H9 (cell line): Measurements from ENCODE around the gene WDR81. TPM values are rescaled to one million over a fixed set of nuclear protein-coding genes. Genes with fewer than 3 reads are reported as not detected.

ENCODE experiments used
- DNase-seq: peaks from one replicate; pipeline ENCODE4 v3.0.0-alpha.2; 2017
- H2AFZ ChIP-seq: one replicate; pipeline ENCODE4 v1.6.1; 2013; ENCODE audit warnings: mild to moderate bottlenecking, low read length, control low read depth, moderate library complexity
- H2AK5ac ChIP-seq: 2 replicates; pipeline ENCODE4 v1.6.1; 2013; ENCODE audit warnings: low read length, control low read depth, mixed read lengths; ENCODE audit not compliant: insufficient read length
- H2BK120ac ChIP-seq: one replicate; pipeline ENCODE4 v1.6.1; 2013; ENCODE audit warnings: low read depth, mild to moderate bottlenecking, low read length, control low read depth, inconsistent platforms; ENCODE audit not compliant: poor library complexity, severe bottlenecking
- H2BK12ac ChIP-seq: 2 replicates; pipeline ENCODE4 v1.6.1; 2013; ENCODE audit warnings: low read length, control low read depth, mixed read lengths, low read depth; ENCODE audit not compliant: insufficient read length
- H2BK15ac ChIP-seq: 2 replicates; pipeline ENCODE4 v1.6.1; 2013; ENCODE audit warnings: low read depth, low read length, control low read depth
- H2BK20ac ChIP-seq: one replicate; pipeline ENCODE4 v1.6.1; 2013; ENCODE audit warnings: low read depth, mild to moderate bottlenecking, low read length, control low read depth, inconsistent platforms; ENCODE audit not compliant: poor library complexity, severe bottlenecking
- H2BK5ac ChIP-seq: 2 replicates; pipeline ENCODE4 v1.6.1; 2013; ENCODE audit warnings: low read length, control low read depth, mixed read lengths; ENCODE audit not compliant: insufficient read length
- H3K14ac ChIP-seq: 2 replicates; pipeline ENCODE4 v1.6.1; 2013; ENCODE audit warnings: low read length, control low read depth; ENCODE audit not compliant: insufficient read depth
- H3K18ac ChIP-seq: 2 replicates; pipeline ENCODE4 v1.6.1; 2013; ENCODE audit warnings: low read depth, mild to moderate bottlenecking, mixed read lengths, low read length, control low read depth; ENCODE audit not compliant: insufficient read length
- H3K23ac ChIP-seq: 2 replicates; pipeline ENCODE4 v1.6.1; 2013; ENCODE audit warnings: low read length, control low read depth, mixed read lengths, low read depth; ENCODE audit not compliant: insufficient read length
- H3K23me2 ChIP-seq: 2 replicates; pipeline ENCODE4 v1.6.1; 2013; ENCODE audit warnings: low read depth, mild to moderate bottlenecking, mixed read lengths, low read length, control low read depth; ENCODE audit not compliant: insufficient read length, poor library complexity, severe bottlenecking
- H3K27ac ChIP-seq: 2 replicates; pipeline ENCODE4 v1.5.1; 2013; ENCODE audit warnings: low read length, control low read depth, mixed read lengths, low read depth; ENCODE audit not compliant: insufficient read length
- H3K27me3 ChIP-seq: 2 replicates; pipeline ENCODE4 v1.6.1; 2013; ENCODE audit warnings: low read length, control low read depth, inconsistent platforms; ENCODE audit not compliant: insufficient read depth
- H3K4ac ChIP-seq: 2 replicates; pipeline ENCODE4 v1.6.1; 2013; ENCODE audit warnings: low read depth, mild to moderate bottlenecking, control low read depth, inconsistent platforms, low read length, moderate library complexity
- H3K4me1 ChIP-seq: 2 replicates; pipeline ENCODE4 v1.6.1; 2013; ENCODE audit warnings: low read length, control low read depth, inconsistent platforms; ENCODE audit not compliant: insufficient read depth
- H3K4me2 ChIP-seq: 2 replicates; pipeline ENCODE4 v1.6.1; 2013; ENCODE audit warnings: low read length, control low read depth, mixed read lengths; ENCODE audit not compliant: insufficient read length, insufficient read depth
- H3K56ac ChIP-seq: 2 replicates; pipeline ENCODE4 v1.6.1; 2013; ENCODE audit warnings: low read depth, mild to moderate bottlenecking, mixed read lengths, low read length, control low read depth; ENCODE audit not compliant: insufficient read length
- H3K79me1 ChIP-seq: 2 replicates; pipeline ENCODE4 v1.6.1; 2013; ENCODE audit warnings: low read depth, mild to moderate bottlenecking, moderate library complexity, low read length, control low read depth, inconsistent platforms; ENCODE audit not compliant: insufficient read depth, poor library complexity, severe bottlenecking
- H3K79me2 ChIP-seq: 2 replicates; pipeline ENCODE4 v1.6.1; 2013; ENCODE audit warnings: low read length, control low read depth, inconsistent platforms; ENCODE audit not compliant: insufficient read depth
- H3K9ac ChIP-seq: 2 replicates; pipeline ENCODE4 v1.6.1; 2013; ENCODE audit warnings: low read length, control low read depth, mixed read lengths; ENCODE audit not compliant: insufficient read length; ENCODE audit errors: extremely low read depth
- H3K9me3 ChIP-seq: one replicate; pipeline ENCODE4 v1.6.1; 2013; ENCODE audit warnings: low read depth, low read length, inconsistent platforms; ENCODE audit not compliant: control insufficient read depth
- H3T11ph ChIP-seq: one replicate; pipeline ENCODE4 v1.6.1; 2013; ENCODE audit warnings: mild to moderate bottlenecking, low read length, control low read depth, inconsistent platforms
- H4K20me1 ChIP-seq: one replicate; pipeline ENCODE4 v1.6.1; 2013; ENCODE audit not compliant: control insufficient read depth, insufficient read length, insufficient read depth
- H4K5ac ChIP-seq: 2 replicates; pipeline ENCODE4 v1.6.1; 2013; ENCODE audit warnings: low read depth, mild to moderate bottlenecking, mixed read lengths, low read length, control low read depth; ENCODE audit not compliant: insufficient read length
- H4K8ac ChIP-seq: replicated peaks from 2 replicates; pipeline ENCODE4 v1.6.1; 2013; ENCODE audit warnings: low read length, control low read depth, mixed read lengths, low read depth; ENCODE audit not compliant: insufficient read length
- H4K91ac ChIP-seq: 2 replicates; pipeline ENCODE4 v1.6.1; 2013; ENCODE audit warnings: low read depth, mild to moderate bottlenecking, moderate library complexity, mixed read lengths, low read length, control low read depth; ENCODE audit not compliant: insufficient read length
- H3K27ac Mint-ChIP-seq, 3 experiments: 2 replicates in 2 of 3; 3 replicates in 1 of 3; pipeline ENCODE4 v1.8.0; 2020 to 2021; ENCODE audit warnings: mixed read lengths in 3 of 3, mild to moderate bottlenecking in 1 of 3, moderate library complexity in 1 of 3
- H3K27me3 Mint-ChIP-seq: 2 replicates; pipeline ENCODE4 v1.8.0; 2021; ENCODE audit warnings: low read depth, mild to moderate bottlenecking, moderate library complexity, mixed read lengths
- H3K36me3 Mint-ChIP-seq, 3 experiments: 2 replicates in 2 of 3; 3 replicates in 1 of 3; pipeline ENCODE4 v1.8.0; 2020 to 2021; ENCODE audit warnings: low read depth in 3 of 3, mixed read lengths in 3 of 3; ENCODE audit not compliant: insufficient read depth in 1 of 3
- H3K4me1 Mint-ChIP-seq, 2 experiments: 2 replicates each; pipeline ENCODE4 v1.8.0; 2020; ENCODE audit warnings: mixed read lengths in 2 of 2
- H3K4me3 Mint-ChIP-seq, 2 experiments: 2 replicates in 1 of 2; 3 replicates in 1 of 2; pipeline ENCODE4 v1.8.0; 2020 to 2021; ENCODE audit warnings: mild to moderate bottlenecking in 2 of 2, mixed read lengths in 2 of 2, moderate library complexity in 1 of 2
- H3K9me3 Mint-ChIP-seq, 2 experiments: 2 replicates in 1 of 2; 3 replicates in 1 of 2; pipeline ENCODE4 v1.8.0; 2020; ENCODE audit warnings: mild to moderate bottlenecking in 2 of 2, mixed read lengths in 2 of 2, moderate library complexity in 1 of 2
- CTCF ChIP-seq: fragments of 200-600 bp; sonication (generic); conservative IDR thresholded peaks from 3 replicates; pipeline ENCODE4 v1.8.0; 2021; ENCODE audit warnings: antibody characterized with exemption, mild to moderate bottlenecking
- WGBS: extraction: QIAGEN DNeasy Blood & Tissue Kit; methylation state at CpG from one replicate; pipeline ENCODE4 v1.1.7; 2013; ENCODE audit warnings: missing lambda C conversion rate, low lambda C conversion rate, mixed read lengths; ENCODE audit not compliant: insufficient read length; ENCODE audit errors: extremely low coverage; 5-methylcytosine and 5-hydroxymethylcytosine counted together
- total RNA-seq: library from RNA; stranded (reverse); gene quantifications from 2 replicates; pipeline ENCODE4 v1.2.1, GENCODE V29; 2021

Gene WDR81
- total RNA-seq, 1 experiment from 2014 or later: 20.2 TPM

GRCh38 chr17:1732833-1733321, 8.4 kb downstream of the WDR81 start:
- Histone ChIP-seq H4K91ac (no peak overlapping the region), H2BK5ac (no peak overlapping the region), H2AK5ac (no peak overlapping the region), H3K23ac (no peak overlapping the region), H3K79me1 (no peaks in the 10 kb centered on the region), H2BK20ac (no peak overlapping the region), H3K79me2 (no peaks in the 10 kb centered on the region), H3K27me3 (no peaks in the 10 kb centered on the region), H3K4me1 (no peaks in the 10 kb centered on the region; the same call in 1 of the 2 replicates), H2AFZ (no peak overlapping the region), H3K4ac (no peak overlapping the region), H3K9me3 (no peaks in the 10 kb centered on the region), H2BK15ac (no peak overlapping the region), H3K18ac (no peak overlapping the region), H4K20me1 (no peaks in the 10 kb centered on the region), H2BK120ac (no peak overlapping the region), H3K23me2 (no peaks in the 10 kb centered on the region), H3K27ac (no peak overlapping the region), H4K8ac (no peak overlapping the region), H3K56ac (no peak overlapping the region), H2BK12ac (no peak overlapping the region), H3K9ac (no peak overlapping the region), H3K4me2 (no peak overlapping the region), H4K5ac (no peak overlapping the region), H3K14ac (no peak overlapping the region), H3T11ph (no peak overlapping the region)
- Mint-ChIP-seq H3K4me1 (peaks cover 6 to 12% of the 10 kb centered on the region in 2 experiments; a peak in 1 of 4 replicates), H3K36me3 (peaks cover 0 to 10% (median 7%) of the 10 kb centered on the region in 3 experiments; a peak in 4 of 7 replicates), H3K9me3 (no peaks in the 10 kb centered on the region; a peak in 1 of 5 replicates), H3K27ac (0 out of 7 replicates have a peak overlapping the region, but pooled peaks of 1 of the 3 experiments have one; percentile 44), H3K4me3 (no peak overlapping the region), H3K27me3 (no peaks in the 10 kb centered on the region)
- DNase-seq: no peak
- no CpG with 5 or more reads among the region's 11 CpGs for WGBS
- no peak for TF ChIP-seq CTCF
